Measurements from ENCODE around the gene PPP2R1B. TPM values are rescaled to one million over a fixed set of nuclear protein-coding genes. Genes with fewer than 3 reads are reported as not detected.

PPP2R1B gene
- total RNA-seq, 3 donors from 2014 or later (not counting 1 experiment from before 2014, with no cell fraction given), result 32.6 to 41.4 (median 40.8) TPM

DNA sequence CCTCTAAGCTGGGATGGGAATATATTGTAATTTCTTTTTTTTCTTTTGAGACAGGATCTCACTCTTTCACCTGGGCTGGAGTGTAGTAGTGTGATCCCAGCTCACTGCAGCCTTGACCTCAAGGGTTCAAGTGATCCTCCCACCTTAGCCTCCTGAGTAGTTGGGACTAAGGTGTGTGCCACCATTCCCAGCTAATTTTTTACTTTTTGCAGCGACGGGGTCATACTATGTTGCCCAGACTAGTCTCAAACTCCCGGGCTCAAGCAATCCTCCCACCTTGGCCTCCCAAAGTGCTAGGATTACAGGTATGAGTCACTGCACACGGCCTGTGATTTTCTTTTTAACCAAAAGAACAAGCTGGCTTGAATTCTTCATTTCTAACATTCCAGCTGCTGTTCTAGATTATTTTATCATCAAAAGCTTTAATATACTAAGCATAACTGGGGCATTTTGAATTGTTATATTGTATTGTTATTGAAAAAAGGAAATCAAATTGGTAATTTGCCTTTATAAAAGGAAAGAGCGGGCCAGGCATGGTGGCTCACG lies 26.8 kb upstream of the PPP2R1B start:
- no peak overlapping the region for H3K27ac Mint-ChIP-seq
- H3K27ac ChIP-seq (ENCODE audit: low read length), result no peak overlapping the region
- intact Hi-C loops (cut with micrococcal nuclease), result no loop called here
- no peak overlapping the region for H3K4me3 Mint-ChIP-seq
- DNase-seq (no peak), ATAC-seq (no peak)
- H3K9me3 ChIP-seq (ENCODE audit: control insufficient read depth, insufficient read depth, low read length), result peaks cover 3% of the 10 kb centered on the region
- WGBS (ENCODE audit: insufficient coverage), result 96% methylated on average over 6 of the region's 6 CpGs
- H3K36me3 ChIP-seq (ENCODE audit: control insufficient read depth, insufficient read depth, low read length), result peaks cover 6% of the 10 kb centered on the region
- no peaks in the 10 kb centered on the region for H3K36me3 Mint-ChIP-seq
- H3K9me3 Mint-ChIP-seq, result no peaks in the 10 kb centered on the region
- H3K4me3 ChIP-seq (ENCODE audit: low read length), result no peak overlapping the region
- TF ChIP-seq, protein P1, sequence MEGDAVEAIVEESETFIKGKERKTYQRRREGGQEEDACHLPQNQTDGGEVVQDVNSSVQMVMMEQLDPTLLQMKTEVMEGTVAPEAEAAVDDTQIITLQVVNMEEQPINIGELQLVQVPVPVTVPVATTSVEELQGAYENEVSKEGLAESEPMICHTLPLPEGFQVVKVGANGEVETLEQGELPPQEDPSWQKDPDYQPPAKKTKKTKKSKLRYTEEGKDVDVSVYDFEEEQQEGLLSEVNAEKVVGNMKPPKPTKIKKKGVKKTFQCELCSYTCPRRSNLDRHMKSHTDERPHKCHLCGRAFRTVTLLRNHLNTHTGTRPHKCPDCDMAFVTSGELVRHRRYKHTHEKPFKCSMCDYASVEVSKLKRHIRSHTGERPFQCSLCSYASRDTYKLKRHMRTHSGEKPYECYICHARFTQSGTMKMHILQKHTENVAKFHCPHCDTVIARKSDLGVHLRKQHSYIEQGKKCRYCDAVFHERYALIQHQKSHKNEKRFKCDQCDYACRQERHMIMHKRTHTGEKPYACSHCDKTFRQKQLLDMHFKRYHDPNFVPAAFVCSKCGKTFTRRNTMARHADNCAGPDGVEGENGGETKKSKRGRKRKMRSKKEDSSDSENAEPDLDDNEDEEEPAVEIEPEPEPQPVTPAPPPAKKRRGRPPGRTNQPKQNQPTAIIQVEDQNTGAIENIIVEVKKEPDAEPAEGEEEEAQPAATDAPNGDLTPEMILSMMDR (IDR thresholded peaks at IDR 0.05), result no peak
- no peaks in the 10 kb centered on the region for H3K27me3 ChIP-seq (ENCODE audit: control insufficient read depth, insufficient read depth, low read length)
- H3K27me3 Mint-ChIP-seq (ENCODE audit: low read depth in 2 of 2), result no peaks in the 10 kb centered on the region
- H3K4me1 Mint-ChIP-seq, result no peaks in the 10 kb centered on the region
- H3K4me1 ChIP-seq (ENCODE audit: control insufficient read depth, insufficient read depth, low read length), result no peaks in the 10 kb centered on the region

DNA sequence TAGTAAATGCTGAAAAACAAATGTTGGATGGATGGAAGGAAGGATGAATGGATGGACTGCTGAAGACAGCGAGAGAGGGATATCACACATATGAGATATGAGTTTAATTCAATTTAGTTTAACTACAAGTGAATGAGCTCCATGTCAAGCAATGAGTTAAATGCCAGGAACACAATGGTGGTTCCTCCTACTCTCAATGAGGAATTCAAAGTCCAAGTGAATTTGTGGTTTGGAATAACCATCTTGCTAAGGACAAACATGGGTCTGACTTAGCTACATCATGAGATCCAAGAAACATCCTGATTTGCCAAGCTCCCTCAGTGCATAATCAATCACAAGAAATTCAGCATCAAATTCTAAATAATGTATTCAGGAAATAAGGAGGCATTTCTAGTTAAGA lies 26.1 kb upstream of the PPP2R1B start:
- ATAC-seq (no peak), DNase-seq (no peak)
- Mint-ChIP-seq H3K27ac (no peak overlapping the region), H3K4me3 (no peak overlapping the region), H3K4me1 (no peaks in the 10 kb centered on the region), H3K36me3 (no peaks in the 10 kb centered on the region), H3K9me3 (no peaks in the 10 kb centered on the region), H3K27me3 (ENCODE audit: low read depth in 2 of 2) (no peaks in the 10 kb centered on the region)
- TF ChIP-seq, protein P1 (IDR thresholded peaks at IDR 0.05), result no peak
- no peak overlapping the region for H3K4me3 ChIP-seq (ENCODE audit: low read length)
- WGBS (ENCODE audit: insufficient coverage), result 91% methylated on average over 1 of the region's 1 CpG
- H3K4me1 ChIP-seq (ENCODE audit: control insufficient read depth, insufficient read depth, low read length), result no peaks in the 10 kb centered on the region
- intact Hi-C loops (cut with micrococcal nuclease), result no loop called here
- H3K36me3 ChIP-seq (ENCODE audit: control insufficient read depth, insufficient read depth, low read length), result peaks cover 5% of the 10 kb centered on the region
- H3K27me3 ChIP-seq (ENCODE audit: control insufficient read depth, insufficient read depth, low read length), result no peaks in the 10 kb centered on the region
- H3K9me3 ChIP-seq (ENCODE audit: control insufficient read depth, insufficient read depth, low read length), result peaks cover 2% of the 10 kb centered on the region
- no peak overlapping the region for H3K27ac ChIP-seq (ENCODE audit: low read length)

DNA sequence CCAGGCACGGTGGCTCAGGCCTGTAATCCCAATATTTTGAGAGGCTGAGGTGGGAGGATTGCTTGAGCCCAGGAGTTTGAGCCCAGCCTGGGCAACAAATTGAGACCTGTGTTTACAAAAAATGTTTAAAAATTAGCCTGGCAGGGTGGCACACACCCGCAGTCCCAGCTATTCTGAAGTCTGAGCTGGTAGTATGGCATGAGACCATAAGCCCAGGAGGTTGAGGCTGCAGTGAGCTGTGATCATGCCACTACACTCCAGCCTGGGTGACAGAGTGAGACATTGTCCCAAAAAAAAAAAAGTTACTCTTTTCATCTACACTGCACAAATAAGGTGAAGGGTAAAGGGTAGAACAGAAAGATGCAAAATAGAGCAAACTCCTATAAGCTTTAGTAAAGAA lies 22.3 kb upstream of the PPP2R1B start:
- Mint-ChIP-seq H3K27ac (no peak overlapping the region), H3K4me3 (no peak overlapping the region), H3K36me3 (peaks cover 13% of the 10 kb centered on the region), H3K9me3 (no peaks in the 10 kb centered on the region), H3K27me3 (ENCODE audit: low read depth in 2 of 2) (no peaks in the 10 kb centered on the region), H3K4me1 (no peaks in the 10 kb centered on the region)
- DNase-seq (no peak), ATAC-seq (no peak)
- Histone ChIP-seq H3K9me3 (ENCODE audit: control insufficient read depth, insufficient read depth, low read length) (no peaks in the 10 kb centered on the region), H3K4me1 (ENCODE audit: control insufficient read depth, insufficient read depth, low read length) (no peaks in the 10 kb centered on the region), H3K27me3 (ENCODE audit: control insufficient read depth, insufficient read depth, low read length) (no peaks in the 10 kb centered on the region), H3K36me3 (ENCODE audit: control insufficient read depth, insufficient read depth, low read length) (peaks cover 13% of the 10 kb centered on the region), H3K4me3 (ENCODE audit: low read length) (no peak overlapping the region), H3K27ac (ENCODE audit: low read length) (no peak overlapping the region)
- TF ChIP-seq, protein P1 (IDR thresholded peaks at IDR 0.05), result no peak
- intact Hi-C loops (cut with micrococcal nuclease), result no loop called here
- 62% methylated on average over 2 of the region's 2 CpGs for WGBS (ENCODE audit: insufficient coverage)

DNA sequence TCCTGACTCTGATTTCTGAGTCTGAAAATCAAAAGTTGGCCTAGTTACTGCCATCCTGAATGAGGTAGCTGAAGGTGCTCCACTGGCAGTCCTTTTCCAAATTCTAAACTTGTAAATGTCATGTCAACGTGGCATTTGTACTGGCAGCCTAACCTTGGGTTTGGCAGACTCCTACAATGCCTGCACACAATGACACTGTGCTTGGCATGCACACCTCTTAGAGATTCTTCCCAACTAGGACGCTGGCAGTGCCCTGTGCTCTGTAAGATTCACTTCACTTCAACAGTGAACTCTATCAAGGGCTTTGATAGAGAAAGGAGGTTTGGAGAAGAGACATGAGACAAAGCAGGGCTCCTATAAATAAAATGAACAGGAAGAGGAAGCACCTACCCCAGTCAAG lies 21.9 kb upstream of the PPP2R1B start:
- Histone ChIP-seq H3K36me3 (ENCODE audit: control insufficient read depth, insufficient read depth, low read length) (peaks cover 13% of the 10 kb centered on the region), H3K4me1 (ENCODE audit: control insufficient read depth, insufficient read depth, low read length) (no peaks in the 10 kb centered on the region), H3K27ac (ENCODE audit: low read length) (no peak overlapping the region), H3K9me3 (ENCODE audit: control insufficient read depth, insufficient read depth, low read length) (no peaks in the 10 kb centered on the region), H3K27me3 (ENCODE audit: control insufficient read depth, insufficient read depth, low read length) (no peaks in the 10 kb centered on the region), H3K4me3 (ENCODE audit: low read length) (no peak overlapping the region)
- WGBS (ENCODE audit: insufficient coverage), result 82% methylated on average over 1 of the region's 2 CpGs
- Mint-ChIP-seq H3K27me3 (ENCODE audit: low read depth in 2 of 2) (no peaks in the 10 kb centered on the region), H3K27ac (no peak overlapping the region), H3K4me1 (no peaks in the 10 kb centered on the region), H3K4me3 (no peak overlapping the region), H3K9me3 (no peaks in the 10 kb centered on the region), H3K36me3 (peaks cover 13% of the 10 kb centered on the region)
- ATAC-seq, result no peak
- no peak for DNase-seq
- intact Hi-C loops (cut with micrococcal nuclease), result no loop called here
- TF ChIP-seq, protein P1 (IDR thresholded peaks at IDR 0.05), result no peak

Data from natural killer cell (primary cell).